Stimulated activated CD8-positive, alpha-beta memory T cell treated with anti-CD3 and anti-CD28 coated beads, Interleukin-2, amount 100 ng/mL, for 48 hours (primary cell): ENCODE data around the gene PDZK1IP1.
"Not testable (repeated sequence)": the region's sequence is repeated elsewhere in the genome, so short reads cannot be mapped to it uniquely, and the experiment has no call there.

Source experiments
- DNase-seq, 2 donors: peaks; one replicate each; pipeline ENCODE4 v3.0.0-alpha.2; 2020; ENCODE audit warnings: low read depth in 2 of 2

PDZK1IP1 gene

GRCh38 chr1:47223921-47224675 lies 34.3 kb upstream of the PDZK1IP1 start:
- no peak for DNase-seq

- no peak for DNase-seq
Observed at GRCh38 chr1:47223174-47223920, 33.5 kb upstream of the PDZK1IP1 start.

DNA sequence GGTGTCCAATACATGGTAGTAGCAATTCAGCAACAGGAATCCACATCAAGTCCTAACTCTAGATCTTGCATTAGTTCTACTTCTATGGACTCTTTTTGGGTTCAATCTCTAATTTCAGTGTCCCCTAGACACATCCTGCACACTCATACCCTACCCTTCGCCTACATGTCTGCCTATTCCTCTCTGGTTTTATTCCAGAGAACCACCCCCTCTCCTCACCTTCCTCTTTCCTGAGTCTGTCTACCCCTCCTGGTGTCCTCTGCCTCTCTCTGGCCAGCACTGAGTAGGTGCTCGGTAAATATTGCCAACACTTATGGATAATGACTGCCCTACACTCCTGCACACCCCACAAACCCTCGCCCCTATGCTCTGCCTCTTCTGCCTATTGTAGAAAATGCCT lies 32.6 kb upstream of the PDZK1IP1 start:
- no peak for DNase-seq

DNA sequence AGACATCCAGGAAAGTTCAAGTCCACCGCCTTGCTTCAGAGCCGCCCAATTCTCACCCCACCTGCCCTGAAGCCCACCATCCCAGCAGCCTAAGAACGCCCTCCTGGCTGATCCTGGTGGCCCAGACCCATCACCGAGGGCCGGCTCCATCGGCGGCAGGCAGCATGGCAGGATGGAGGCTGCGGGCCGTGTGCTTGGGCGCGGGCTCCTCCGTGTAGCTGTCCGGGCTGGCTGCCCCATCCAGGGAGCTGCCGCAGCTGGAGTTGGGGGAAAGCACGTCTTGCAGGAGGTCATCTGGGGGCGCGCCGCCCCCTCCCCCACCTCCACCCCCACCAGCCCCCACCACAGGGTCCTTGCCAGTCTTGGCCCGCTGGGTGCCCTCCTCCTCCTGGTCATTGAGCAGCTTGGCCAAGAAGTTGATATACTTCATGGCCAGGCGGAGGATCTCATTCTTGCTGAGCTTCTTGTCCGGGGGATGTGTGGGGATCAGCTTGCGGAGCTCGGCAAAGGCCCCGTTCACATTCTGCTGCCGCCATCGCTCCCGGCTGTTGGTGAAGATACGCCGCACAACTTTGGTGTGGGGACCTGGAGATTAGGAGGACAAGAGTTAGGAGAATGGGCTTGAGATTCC lies 29.9 kb upstream of the PDZK1IP1 start:
- no peak for DNase-seq

DNA sequence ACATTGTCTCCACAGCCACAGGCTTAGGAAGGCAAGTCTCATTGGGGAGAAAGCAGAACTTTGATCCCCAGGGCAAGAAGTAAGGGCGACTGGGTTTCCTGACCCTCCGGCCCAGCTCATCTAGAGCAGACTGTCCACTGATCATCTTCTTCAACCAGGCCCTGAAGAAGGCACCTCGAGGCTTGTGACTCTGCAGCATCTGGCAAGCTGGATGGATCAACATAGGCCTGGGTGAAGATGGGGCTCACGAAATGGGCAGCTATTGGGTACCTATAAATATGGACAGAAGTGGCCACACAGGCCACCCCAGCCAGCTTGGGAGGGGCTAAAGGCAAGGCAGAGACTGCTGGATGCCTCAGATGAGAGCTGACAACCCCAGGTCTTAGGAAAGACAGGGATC lies 29.2 kb upstream of the PDZK1IP1 start:
- no peak for DNase-seq

GRCh38 chr1:47216278-47217059 lies 26.6 kb upstream of the PDZK1IP1 start:
- no peak for DNase-seq

DNA sequence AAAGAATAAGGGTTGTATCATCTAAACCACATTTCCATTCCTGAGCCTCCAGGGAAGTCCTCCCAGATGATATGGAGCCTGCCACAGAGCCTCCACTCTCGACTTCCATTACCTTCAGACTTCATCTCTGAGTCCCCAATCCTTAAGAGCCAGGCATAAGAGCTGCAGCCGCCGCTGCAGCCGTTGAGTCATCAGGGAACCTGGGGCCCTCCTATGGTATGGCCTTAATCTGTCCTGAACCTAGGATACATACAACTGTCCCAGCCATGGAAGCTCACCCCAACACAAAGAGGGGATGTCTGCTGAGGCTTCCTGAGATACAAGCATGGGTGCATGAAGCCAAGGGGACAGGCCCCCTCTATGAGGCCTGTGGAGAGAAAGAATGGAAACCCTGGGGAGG lies 25.9 kb upstream of the PDZK1IP1 start:
- DNase-seq: no peak

- no peak for DNase-seq
Observed at GRCh38 chr1:47214549-47214948, 24.7 kb upstream of the PDZK1IP1 start.

- DNase-seq: no peak
Observed at GRCh38 chr1:47213230-47213963, 23.6 kb upstream of the PDZK1IP1 start.

GRCh38 chr1:47212636-47213229 lies 22.9 kb upstream of the PDZK1IP1 start:
- DNase-seq: no peak

DNA sequence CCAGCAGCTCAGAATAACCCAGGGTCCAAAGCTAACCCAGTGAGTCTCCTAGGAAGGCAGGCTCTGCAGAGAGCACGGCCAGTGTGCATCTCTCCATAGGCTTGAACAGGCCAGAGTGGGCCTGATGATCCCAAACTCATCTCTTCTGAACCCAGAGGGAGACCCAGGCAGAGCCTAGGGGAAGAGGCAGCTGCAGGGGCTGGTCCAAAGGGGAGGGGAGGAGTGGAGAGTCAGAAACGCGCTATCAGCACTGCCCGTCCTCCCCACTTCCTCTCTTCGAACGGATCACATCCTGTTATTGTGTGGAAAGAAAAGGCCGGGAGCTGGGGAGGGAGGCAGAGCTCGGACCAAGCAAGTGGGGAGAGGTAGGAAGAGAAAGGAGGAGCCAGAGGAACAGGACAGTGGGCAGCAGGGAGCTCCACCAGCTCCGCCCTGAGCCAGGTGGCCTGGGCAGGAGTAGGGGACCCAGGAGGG lies 22.0 kb upstream of the PDZK1IP1 start:
- no peak for DNase-seq

GRCh38 chr1:47210666-47211065 lies 20.8 kb upstream of the PDZK1IP1 start:
- no peak for DNase-seq

DNA sequence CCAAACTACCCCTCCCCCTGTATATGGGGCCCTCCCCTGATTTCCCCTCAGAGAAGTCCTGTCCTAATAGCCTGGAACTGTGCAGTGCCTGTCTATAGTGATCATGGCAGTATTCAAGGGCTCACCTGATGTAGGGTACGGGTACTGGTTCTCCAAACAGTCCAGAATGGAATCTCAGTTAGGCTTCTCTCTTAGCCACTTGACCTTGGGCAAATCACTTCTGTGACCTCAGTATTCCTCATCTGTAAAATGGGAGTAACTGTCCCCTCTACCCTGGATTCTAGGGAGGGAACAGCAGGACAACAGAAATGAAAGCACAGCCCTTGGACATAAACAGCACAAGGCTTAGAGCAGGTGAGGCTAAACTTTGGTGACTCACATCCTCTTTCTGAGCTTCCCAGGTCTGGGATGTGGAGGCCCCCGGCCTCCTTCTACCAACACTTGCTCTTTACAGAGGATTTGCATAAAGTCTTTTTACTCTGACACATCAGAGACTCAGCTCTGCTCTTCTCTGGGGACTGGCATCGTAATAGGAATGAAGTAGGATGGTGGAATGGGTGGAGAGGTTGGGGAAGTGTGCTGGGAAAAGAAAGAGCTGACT lies 20.0 kb upstream of the PDZK1IP1 start:
- no peak for DNase-seq

- DNase-seq: no peak
Observed at GRCh38 chr1:47209091-47209490, 19.3 kb upstream of the PDZK1IP1 start.

GRCh38 chr1:47208374-47208850 lies 18.6 kb upstream of the PDZK1IP1 start:
- no peak for DNase-seq

DNA sequence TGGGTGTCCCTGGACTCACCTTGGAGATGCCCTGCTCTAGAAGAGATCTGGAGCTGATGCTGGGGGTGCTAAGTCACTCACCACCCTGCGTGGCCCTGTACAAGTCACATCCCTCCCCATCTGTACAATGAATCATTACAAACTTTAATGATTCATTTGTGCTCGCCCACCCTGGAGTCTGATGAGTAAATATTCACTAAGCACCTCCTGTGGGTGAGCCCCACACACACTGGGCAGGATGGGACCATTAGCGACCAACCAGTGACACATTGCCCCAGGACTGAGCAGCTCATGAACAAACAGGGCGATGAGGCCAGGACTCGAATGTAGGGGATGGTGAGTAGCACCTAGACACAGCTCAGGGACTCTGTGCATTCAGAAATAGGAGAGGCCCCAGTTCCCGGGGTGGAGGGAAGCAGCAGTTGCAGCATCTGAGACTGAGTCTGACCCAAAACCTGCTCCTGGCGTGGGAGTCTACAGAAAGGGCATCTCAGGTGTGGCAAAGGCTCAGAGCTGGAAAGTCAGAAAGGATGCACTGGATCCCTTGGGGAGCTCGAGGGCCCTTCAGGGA lies 18.1 kb upstream of the PDZK1IP1 start:
- peak in 1 of 2 donors; percentile 32 for DNase-seq

DNA sequence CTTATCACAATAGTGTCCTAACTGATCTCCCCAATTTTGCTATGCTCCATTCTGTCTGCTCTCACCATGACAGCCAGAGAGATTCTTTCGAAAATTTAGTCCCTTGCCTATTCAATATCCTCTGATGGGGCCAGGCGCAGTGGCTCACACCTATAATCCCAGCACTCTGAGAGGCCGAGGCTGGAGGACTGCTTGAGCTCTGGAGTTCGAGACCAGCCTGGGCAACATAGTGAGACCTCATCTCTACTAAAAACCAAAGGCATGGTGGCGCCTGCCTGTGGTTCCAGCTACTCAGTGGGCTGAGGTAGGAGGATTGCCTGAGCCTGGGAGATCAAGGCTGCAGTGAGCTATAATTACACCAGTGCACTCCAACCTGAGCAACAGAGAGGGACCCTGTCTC lies 16.1 kb upstream of the PDZK1IP1 start:
- DNase-seq: no peak

GRCh38 chr1:47203504-47203903 lies 13.7 kb upstream of the PDZK1IP1 start:
- DNase-seq: not testable (repeated sequence)

- no peak for DNase-seq
Observed at GRCh38 chr1:47201179-47201578, 11.3 kb upstream of the PDZK1IP1 start.

DNA sequence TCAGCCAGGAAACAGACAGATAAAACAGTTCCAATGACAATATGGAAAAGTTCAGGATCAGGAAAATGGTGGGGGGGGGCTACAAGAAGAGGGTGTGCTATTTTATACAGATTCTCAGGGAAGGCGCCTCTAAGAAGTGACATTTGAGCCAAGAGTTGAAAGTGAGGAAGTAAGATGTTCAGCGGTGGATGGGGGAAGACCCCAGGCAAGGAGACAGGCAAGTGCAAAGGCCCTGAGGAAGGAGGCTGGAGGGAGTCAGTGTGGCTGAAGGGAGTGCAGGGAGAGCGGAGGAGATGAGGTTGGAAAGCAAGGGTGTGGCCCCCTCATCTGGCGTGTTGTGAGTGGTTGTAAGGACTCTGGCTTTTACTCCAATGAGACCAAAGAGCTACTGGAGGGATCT lies 8.4 kb upstream of the PDZK1IP1 start:
- no peak for DNase-seq
